Keratinocyte (primary cell): ENCODE measurements around the gene APOB. TPM values are rescaled to one million over a fixed set of nuclear protein-coding genes. Genes with fewer than 3 reads are reported as not detected.

ENCODE experiments used
- DNase-seq: peaks from one replicate; pipeline ENCODE4 v3.0.0-alpha.2; 2011; ENCODE audit warnings: low read depth, missing footprints, low spot score
- FAIRE-seq: peaks from 2 replicates; lab custom pipeline; 2011; peaks lifted over from hg19 to GRCh38; lab: Jason Lieb, UNC
- H2AFZ ChIP-seq: 2 replicates; pipeline ENCODE4 v1.6.0; 2012; ENCODE audit warnings: low read length, control low read depth, inconsistent platforms; ENCODE audit not compliant: control insufficient read depth
- H3K27ac ChIP-seq: 2 replicates; pipeline ENCODE4 v1.5.1; 2011; ENCODE audit warnings: low read length; ENCODE audit not compliant: control insufficient read depth, insufficient read depth
- H3K27me3 ChIP-seq: 3 replicates; pipeline ENCODE4 v1.6.0; 2011; ENCODE audit warnings: low read length; ENCODE audit not compliant: control insufficient read depth, insufficient read depth; ENCODE audit errors: extremely low read depth
- H3K36me3 ChIP-seq, 2 experiments: 2 replicates in 1 of 2; 3 replicates in 1 of 2; pipeline ENCODE4 v1.5.1; 2011; ENCODE audit warnings: low read length in 2 of 2, mild to moderate bottlenecking in 1 of 2; ENCODE audit not compliant: control insufficient read depth in 2 of 2, insufficient read depth in 2 of 2; ENCODE audit errors: extremely low read depth in 1 of 2
- H3K4me1 ChIP-seq: 3 replicates; pipeline ENCODE4 v1.5.1; 2011; ENCODE audit warnings: low read length; ENCODE audit not compliant: control insufficient read depth, insufficient read depth; ENCODE audit errors: extremely low read depth
- H3K4me2 ChIP-seq: 3 replicates; pipeline ENCODE4 v1.6.0; 2011; ENCODE audit warnings: low read depth, low read length; ENCODE audit not compliant: control insufficient read depth, insufficient read depth; ENCODE audit errors: extremely low read depth
- H3K4me3 ChIP-seq, 3 experiments: fragments of 200-600 bp in 1 of 3; sonication (generic) in 1 of 3; 2 replicates in 2 of 3; 3 replicates in 1 of 3; pipeline ENCODE4 v1.5.1; 2011 to 2016; ENCODE audit warnings: low read length in 3 of 3, mild to moderate bottlenecking in 3 of 3, control low read depth in 2 of 3, inconsistent platforms in 1 of 3, low read depth in 1 of 3, mixed read lengths in 1 of 3, mixed run types in 1 of 3, moderate library complexity in 1 of 3; ENCODE audit not compliant: control insufficient read depth in 2 of 3, insufficient read depth in 2 of 3; ENCODE audit errors: extremely low read depth in 1 of 3
- H3K79me2 ChIP-seq: 2 replicates; pipeline ENCODE4 v1.6.0; 2012; ENCODE audit warnings: low read length; ENCODE audit not compliant: control insufficient read depth, insufficient read depth
- H3K9ac ChIP-seq: 3 replicates; pipeline ENCODE4 v1.6.0; 2011; ENCODE audit warnings: low read length; ENCODE audit not compliant: control insufficient read depth, insufficient read depth; ENCODE audit errors: extremely low read depth
- H3K9me1 ChIP-seq: 3 replicates; pipeline ENCODE4 v1.6.0; 2011; ENCODE audit warnings: low read length; ENCODE audit not compliant: control insufficient read depth, insufficient read depth; ENCODE audit errors: extremely low read depth
- H3K9me3 ChIP-seq: 2 replicates; pipeline ENCODE4 v1.5.1; 2012; ENCODE audit warnings: low read depth, low read length; ENCODE audit not compliant: control insufficient read depth
- H4K20me1 ChIP-seq: 3 replicates; pipeline ENCODE4 v1.6.0; 2011; ENCODE audit warnings: low read length; ENCODE audit not compliant: control insufficient read depth, insufficient read depth; ENCODE audit errors: extremely low read depth
- CTCF ChIP-seq, 3 experiments: IDR thresholded peaks in 1 of 3; conservative IDR thresholded peaks in 1 of 3; optimal IDR thresholded peaks in 1 of 3; 2 replicates in 2 of 3; 3 replicates in 1 of 3; pipeline versions ENCODE3 to v1.5.1; 2011; ENCODE audit warnings: low read length in 3 of 3, mild to moderate bottlenecking in 3 of 3, moderate library complexity in 2 of 3, control low read depth in 1 of 3, inconsistent platforms in 1 of 3; ENCODE audit not compliant: insufficient read depth in 2 of 3; ENCODE audit errors: extremely low read depth in 1 of 3
- EZH2 ChIP-seq: IDR thresholded peaks from one replicate; pipeline ENCODE4 v1.6.1; 2012; ENCODE audit warnings: inconsistent platforms, mild to moderate bottlenecking, low read length, moderate library complexity
- dilution Hi-C: fragments of 300-500 bp; cut with MboI; formaldehyde crosslinking; loops from one replicate; pipeline ENCODE4 v1.7.0; 2020; ENCODE audit warnings: low sequenced_read_pairs; ENCODE audit not compliant: extremely low pct_ligation_motif_present
- polyA plus RNA-seq, 5 experiments: library from polyadenylated mRNA; depleted of rRNA in 3 of 5; stranded (reverse) in 3 of 5; stranded (forward) in 1 of 5; unstranded in 1 of 5; fragments of >200 nt; gene quantifications; 1 replicate in 1 of 5; 2 replicates in 3 of 5; 3 replicates in 1 of 5; pipeline versions ENCODE4 v1.2.1 to v1.2.3, GENCODE V29; 2011 to 2012; ENCODE audit warnings: missing spikeins in 2 of 5, low read depth in 1 of 5, low replicate concordance in 1 of 5

The APOB gene
- polyA plus RNA-seq, 1 donor (not counting 4 experiments of a cell fraction or from before 2014, with no cell fraction given) = 0.01 TPM

GRCh38 chr2:20953146-20953824 lies 90.6 kb downstream of the APOB start:
- peaks cover 3% of the 10 kb centered on the region for H3K27me3 ChIP-seq
- no peak for DNase-seq
- no peaks in the 10 kb centered on the region for H3K9me1 ChIP-seq
- no peak for TF ChIP-seq EZH2
- no peak for TF ChIP-seq CTCF (optimal IDR thresholded peaks at IDR 0.05 in 1 of 3, IDR thresholded peaks at IDR 0.05 in 1 of 3, conservative IDR thresholded peaks at IDR 0.05 in 1 of 3; ENCODE audit: extremely low read depth in 1 of 3, insufficient read depth in 2 of 3, low read length in 3 of 3)
- no peaks in the 10 kb centered on the region for H4K20me1 ChIP-seq
- no peak overlapping the region for H3K9ac ChIP-seq
- dilution Hi-C loops = loop anchor here (25.0 kb wide), 1 partner anchor 166 kb away; no protein-coding TSS in a partner anchor
- no peaks in the 10 kb centered on the region for H3K4me1 ChIP-seq
- no peaks in the 10 kb centered on the region for H3K9me3 ChIP-seq
- no peak overlapping the region for H3K4me2 ChIP-seq
- no peaks in the 10 kb centered on the region for H3K79me2 ChIP-seq
- no peak overlapping the region for H3K27ac ChIP-seq
- no peak for FAIRE-seq
- no peaks in the 10 kb centered on the region for H3K36me3 ChIP-seq
- no peak overlapping the region for H2AFZ ChIP-seq
- no peak overlapping the region for H3K4me3 ChIP-seq

Other genes with a start within 250 kb of the APOB start
- 16.3 to 22.7 TPM (median 18.6 TPM) in 3 replicates for gene LDAH, start 221.0 kb downstream of the APOB start, polyA plus RNA-seq
- not detected in 3 replicates for gene TDRD15, start 79.9 kb upstream of the APOB start, polyA plus RNA-seq